Islet of Langerhans (tissue), 1 donor: ENCODE data around the gene OR9Q1.

ENCODE experiments used
- FAIRE-seq: peaks from one replicate; lab custom pipeline; 2011; peaks lifted over from hg19 to GRCh38; lab: Jason Lieb, UNC

OR9Q1 gene

GRCh38 chr11:58034471-58034870 is 10.8 kb downstream of the OR9Q1 start:
- FAIRE-seq = no peak

GRCh38 chr11:58039589-58039988 is 15.9 kb downstream of the OR9Q1 start:
- FAIRE-seq = no peak

- FAIRE-seq = no peak
These were observed 19.7 kb downstream of the OR9Q1 start for GRCh38 chr11:58043379-58043778.

- FAIRE-seq = no peak
These were observed 22.6 kb downstream of the OR9Q1 start for GRCh38 chr11:58046231-58046630.

- FAIRE-seq = no peak
These were observed 24.1 kb downstream of the OR9Q1 start for GRCh38 chr11:58047818-58048217.

DNA sequence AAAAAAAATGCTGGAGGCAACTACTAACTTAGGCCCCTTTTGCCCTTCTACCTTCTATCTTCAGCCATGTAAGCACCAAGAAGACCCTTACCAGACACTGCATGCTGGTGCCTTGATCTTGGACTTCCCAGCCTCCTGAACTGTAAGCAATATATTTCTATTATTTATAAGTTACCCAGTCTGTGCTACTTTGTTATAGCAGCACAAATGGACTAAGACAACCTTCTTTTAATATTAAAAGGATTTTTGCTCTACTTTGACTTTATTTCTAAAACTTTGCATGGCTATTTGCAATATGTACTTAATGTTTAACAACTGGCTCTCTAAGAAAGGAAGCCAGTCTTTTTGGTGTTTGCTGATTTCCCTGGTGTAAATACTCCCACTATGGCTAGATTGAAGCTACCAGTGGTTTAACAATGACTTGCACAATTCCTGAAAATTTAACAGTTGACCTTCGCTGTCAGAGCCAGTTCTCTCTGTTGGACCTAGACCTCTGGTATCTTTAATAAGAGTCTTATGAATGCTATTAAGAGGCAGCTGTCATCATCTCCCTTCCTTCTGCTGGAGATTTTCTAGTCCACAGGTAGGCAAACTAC is 32.2 kb downstream of the OR9Q1 start:
- no peak for FAIRE-seq

DNA sequence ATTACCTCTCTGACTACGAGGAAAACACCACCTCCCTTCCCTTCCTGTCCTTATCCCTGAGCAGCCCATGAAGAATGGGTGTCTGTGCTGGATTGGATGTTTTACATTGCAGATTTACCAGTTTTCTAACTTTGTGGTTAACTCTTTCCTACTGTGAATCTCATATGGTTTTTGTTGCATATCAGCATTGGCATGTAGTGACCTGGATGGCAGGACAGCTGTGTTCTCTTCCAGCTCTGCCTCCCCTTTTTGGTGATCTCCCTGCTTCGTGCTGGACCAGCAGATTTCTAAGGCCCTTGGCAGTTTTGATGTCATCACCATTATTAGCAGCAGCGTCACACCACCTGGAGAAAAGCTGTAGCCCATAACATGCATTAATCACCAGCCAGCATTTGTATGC is 33.8 kb downstream of the OR9Q1 start:
- FAIRE-seq = no peak

DNA sequence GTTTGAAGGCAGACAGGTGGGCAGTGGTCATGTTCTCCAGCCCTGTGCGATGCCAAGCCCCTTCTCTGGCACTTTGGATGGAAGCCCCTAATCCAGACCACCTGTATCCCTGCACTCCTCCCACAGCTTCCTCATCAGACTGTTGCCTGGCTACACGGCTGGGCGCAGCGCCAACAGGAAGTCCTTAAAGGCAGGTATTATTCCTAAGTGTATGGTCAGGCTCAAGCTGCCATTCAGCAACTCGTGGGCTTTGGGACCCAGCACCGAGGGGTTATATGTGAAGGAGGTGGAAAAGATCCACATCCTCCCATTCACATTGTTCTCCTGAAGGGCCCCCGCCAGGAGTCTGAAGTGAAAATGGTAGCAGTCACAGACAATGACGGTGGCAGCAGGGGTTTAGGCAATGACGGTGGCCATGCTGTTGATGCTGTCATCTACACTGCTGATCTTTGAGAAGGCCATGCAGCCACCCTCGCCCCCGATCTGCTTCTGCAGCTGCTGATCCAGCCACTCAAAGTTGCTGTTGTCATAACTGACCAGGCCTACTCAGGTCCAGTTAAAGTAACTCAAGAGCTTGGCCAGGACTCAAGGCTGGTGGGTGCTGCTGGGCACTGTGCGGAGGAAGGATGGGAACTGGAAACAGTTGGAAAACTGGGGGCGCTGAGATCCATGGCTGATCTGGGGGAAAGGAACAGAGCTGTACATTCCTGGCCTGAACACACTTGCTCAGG is 34.8 kb downstream of the OR9Q1 start:
- FAIRE-seq = no peak

GRCh38 chr11:58059007-58059350 is 35.3 kb downstream of the OR9Q1 start:
- FAIRE-seq = no peak

DNA sequence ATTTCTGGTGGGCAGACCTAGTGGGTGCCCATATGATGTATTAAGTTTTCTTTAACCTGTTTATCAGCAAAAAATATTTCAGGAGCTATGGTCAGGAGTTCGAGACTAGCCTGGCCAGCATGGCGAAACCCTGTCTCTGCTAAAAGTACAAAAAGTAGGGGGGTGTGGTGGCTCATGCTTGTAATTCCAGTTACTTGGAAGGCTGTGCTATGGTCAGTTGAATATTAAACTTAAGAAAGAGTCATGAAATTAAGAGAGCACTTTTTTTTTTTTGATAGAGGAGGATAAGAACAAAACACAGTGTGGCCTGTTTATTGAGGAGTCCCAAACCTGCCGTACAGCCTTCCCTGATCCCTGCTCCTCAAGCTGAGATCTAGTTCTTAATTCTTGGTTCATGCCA is 36.9 kb downstream of the OR9Q1 start:
- FAIRE-seq = no peak

- FAIRE-seq = no peak
These were observed 37.4 kb downstream of the OR9Q1 start for GRCh38 chr11:58060939-58061672.

DNA sequence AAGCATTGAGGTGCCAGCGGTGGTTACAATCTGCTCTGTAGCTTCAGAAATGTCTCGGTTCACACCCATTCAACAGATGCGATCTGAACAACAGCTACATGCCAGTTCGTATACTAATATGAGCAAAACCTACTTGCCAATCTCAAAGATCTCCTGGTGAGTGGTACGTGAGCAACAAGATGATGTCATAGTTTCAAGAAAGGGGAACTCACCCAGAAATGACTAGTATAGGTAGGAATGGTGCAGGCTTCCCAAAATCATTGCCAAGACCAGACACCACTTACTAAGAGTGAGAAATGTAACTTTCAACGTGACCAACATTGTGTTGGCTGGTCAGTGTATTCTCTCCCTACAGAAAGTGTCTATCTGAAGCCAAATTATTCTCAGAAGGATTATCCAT is 38.1 kb downstream of the OR9Q1 start:
- no peak for FAIRE-seq

GRCh38 chr11:58067685-58068084 is 44.0 kb downstream of the OR9Q1 start:
- no peak for FAIRE-seq

DNA sequence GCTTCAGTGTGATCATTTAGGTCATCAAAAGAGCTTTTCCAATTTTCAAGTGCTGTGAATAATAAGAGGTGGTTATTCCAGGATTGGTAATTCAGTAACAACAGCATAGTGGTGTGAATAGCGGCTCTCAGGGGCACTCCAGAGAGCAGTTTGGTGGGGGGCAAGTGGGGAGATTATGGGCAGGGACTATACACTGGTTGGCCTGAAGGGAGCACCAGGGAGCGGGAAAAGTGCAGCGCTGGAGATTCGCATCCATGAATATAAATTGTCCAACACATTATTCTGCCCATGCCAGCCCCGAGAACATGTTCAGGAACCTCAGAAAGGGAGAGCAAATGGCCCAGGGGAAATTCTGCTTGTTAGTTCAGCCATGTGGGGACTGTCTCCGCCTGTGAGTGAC is 45.0 kb downstream of the OR9Q1 start:
- no peak for FAIRE-seq

DNA sequence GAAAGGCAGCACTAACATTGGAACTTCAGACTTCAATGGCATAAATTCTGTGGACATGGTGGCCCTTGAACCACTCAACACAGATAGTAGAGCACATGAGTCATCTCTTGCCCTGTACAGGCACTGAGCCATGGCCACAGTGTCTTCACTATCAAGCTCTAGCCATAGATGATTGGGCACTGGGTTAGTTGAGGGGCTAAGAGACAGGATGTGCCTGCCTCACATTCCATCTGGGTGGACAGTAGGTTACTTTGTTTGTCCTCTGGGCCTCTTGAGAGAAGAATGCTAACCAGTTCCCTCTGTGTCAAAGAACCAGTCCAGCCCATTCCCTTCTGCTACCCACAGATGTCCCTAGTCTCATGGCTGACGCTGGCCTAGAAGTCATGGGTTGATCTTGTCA is 46.9 kb downstream of the OR9Q1 start:
- FAIRE-seq = no peak

GRCh38 chr11:58075781-58076180 is 52.1 kb downstream of the OR9Q1 start:
- FAIRE-seq = no peak

- no peak for FAIRE-seq
These were observed 62.8 kb downstream of the OR9Q1 start for GRCh38 chr11:58086528-58086927.

GRCh38 chr11:58097437-58097836 is 73.8 kb downstream of the OR9Q1 start:
- FAIRE-seq = no peak

DNA sequence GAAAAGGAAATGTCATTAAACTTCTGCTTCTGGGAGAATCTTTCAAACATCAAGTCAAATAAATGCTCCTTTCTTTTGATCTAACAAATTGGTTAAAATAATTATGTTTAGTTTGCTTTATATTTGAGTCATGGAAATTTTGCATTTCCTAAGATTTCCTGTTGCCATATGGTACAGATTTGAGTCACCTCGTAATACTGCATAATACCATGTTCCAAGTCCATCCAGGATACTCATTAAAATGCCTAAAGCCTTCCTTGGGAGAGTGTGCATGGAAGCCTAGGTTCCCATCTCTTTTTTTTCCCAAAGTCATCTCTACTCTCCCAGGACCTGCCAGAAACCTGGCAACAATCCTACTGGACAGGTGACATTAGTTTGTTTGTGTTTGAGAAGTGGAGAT is 97.4 kb downstream of the OR9Q1 start:
- FAIRE-seq = no peak

DNA sequence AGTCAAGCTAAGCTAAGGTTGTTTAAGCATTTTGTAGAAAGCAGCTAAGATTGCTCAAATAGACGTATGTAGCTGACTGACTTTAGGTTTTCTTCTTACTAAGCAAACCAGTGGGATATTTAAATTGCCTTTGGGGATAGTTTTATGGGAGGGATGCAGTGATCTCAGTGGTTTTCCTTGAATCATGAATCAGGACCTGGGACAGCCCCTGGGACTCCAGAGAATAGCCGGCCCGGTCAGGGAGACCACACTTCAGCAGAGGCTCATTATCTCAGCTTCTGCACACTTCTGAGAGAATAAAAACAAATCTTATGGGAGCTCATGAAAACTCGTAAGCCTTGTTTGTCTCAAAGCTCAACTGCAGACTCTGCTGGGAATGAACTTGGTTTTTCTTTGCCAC is 101.8 kb downstream of the OR9Q1 start, which contains the start of gene OR9I1:
TSS of gene OR9I1 (minus strand) at position 62 of the 400 bp plus-strand sequence. CDS start 6,086 bp downstream, outside the sequence.
- no peak for FAIRE-seq

DNA sequence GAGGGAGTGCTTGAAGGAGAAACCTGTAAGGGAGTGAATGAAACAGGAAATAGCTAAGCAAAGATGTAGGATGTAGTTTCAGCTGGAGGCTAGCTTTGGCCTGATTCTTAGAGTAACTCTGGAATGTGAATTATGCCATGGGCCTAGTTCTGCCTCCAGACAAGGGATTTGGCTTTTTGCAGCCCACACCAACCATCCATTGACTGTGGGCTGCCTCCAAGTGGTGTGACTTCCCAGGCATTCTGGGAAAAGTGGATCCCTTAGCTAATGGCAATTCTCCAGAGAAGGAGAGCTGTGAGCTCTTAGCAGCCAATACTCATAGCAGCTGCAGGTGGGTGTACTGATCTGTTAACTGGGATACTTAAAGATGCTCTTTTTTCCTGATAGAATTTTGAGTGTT is 103.7 kb downstream of the OR9Q1 start:
- no peak for FAIRE-seq

GRCh38 chr11:58133309-58134076 is 109.8 kb downstream of the OR9Q1 start:
- FAIRE-seq = no peak

DNA sequence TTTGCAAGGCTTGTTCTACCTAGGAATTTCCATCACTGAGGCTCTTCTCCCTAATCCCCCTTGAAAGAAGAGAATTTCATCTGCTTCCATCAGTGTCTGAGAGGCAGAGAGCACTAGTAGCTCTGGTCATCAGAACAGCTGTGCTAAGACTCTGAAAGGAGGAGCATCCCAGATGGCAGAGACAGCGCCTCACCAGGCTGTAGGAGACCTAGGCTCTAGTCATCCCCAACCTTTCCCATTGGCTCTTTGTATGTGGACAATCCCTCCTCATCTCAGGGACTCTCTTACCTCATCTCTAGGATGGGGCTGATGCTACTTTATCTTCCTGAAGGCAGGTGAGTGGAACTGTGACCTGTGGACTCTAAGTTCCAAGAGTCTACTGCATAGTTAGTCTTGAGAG is 110.5 kb downstream of the OR9Q1 start:
- FAIRE-seq = no peak
